Endometrial microvascular endothelial cells (primary cell): Measurements from ENCODE around the gene RNF212. TPM values are rescaled to one million over a fixed set of nuclear protein-coding genes. Genes with fewer than 3 reads are reported as not detected.

Experiments
- in situ Hi-C: cut with HindIII; loops from 2 replicates; pipeline ENCODE4 v1.10.0; 2017; ENCODE audit warnings: low sequenced_read_pairs, low pct_unique_long_range_greater_than_20kb; ENCODE audit errors: inconsistent ontology term
- total RNA-seq: library from RNA; depleted of rRNA; stranded (reverse); fragments of >200 nt; gene quantifications from one replicate; pipeline ENCODE4 v1.2.3, GENCODE V29; 2015; ENCODE audit errors: inconsistent ontology term

The RNF212 gene
- total RNA-seq, 1 donor from 2014 or later: 0.19 TPM

GRCh38 chr4:1124818-1125217, 11.5 kb upstream of the RNF212 start:
- in situ Hi-C loops: no loop called here

- in situ Hi-C loops: no loop called here
These were observed 9.1 kb upstream of the RNF212 start for GRCh38 chr4:1122505-1122904.

- in situ Hi-C loops: no loop called here
These were observed 3.5 kb upstream of the RNF212 start for GRCh38 chr4:1116838-1117237.

- in situ Hi-C loops: no loop called here
These were observed 2.3 kb upstream of the RNF212 start for GRCh38 chr4:1115528-1116293.

- in situ Hi-C loops: no loop called here
These were observed 562 bp downstream of the RNF212 start for GRCh38 chr4:1112821-1113182.

- in situ Hi-C loops: no loop called here
These were observed 1.1 kb downstream of the RNF212 start for GRCh38 chr4:1112174-1112820.

GRCh38 chr4:1111259-1111809, 2.0 kb downstream of the RNF212 start:
- in situ Hi-C loops: no loop called here

- in situ Hi-C loops: no loop called here
These were observed 3.4 kb downstream of the RNF212 start for GRCh38 chr4:1109898-1110506.

GRCh38 chr4:1109333-1109732, 4.0 kb downstream of the RNF212 start:
- in situ Hi-C loops: no loop called here

- in situ Hi-C loops: no loop called here
These were observed 7.7 kb downstream of the RNF212 start for GRCh38 chr4:1105662-1106061.

- in situ Hi-C loops: no loop called here
These were observed 8.3 kb downstream of the RNF212 start for GRCh38 chr4:1105067-1105466.

- in situ Hi-C loops: no loop called here
These were observed 8.7 kb downstream of the RNF212 start for GRCh38 chr4:1104647-1105046.

- in situ Hi-C loops: no loop called here
These were observed 13.6 kb downstream of the RNF212 start for GRCh38 chr4:1099684-1100335.

- in situ Hi-C loops: no loop called here
These were observed 14.1 kb downstream of the RNF212 start for GRCh38 chr4:1099270-1099669.

- in situ Hi-C loops: no loop called here
These were observed 14.9 kb downstream of the RNF212 start for GRCh38 chr4:1098311-1098925.

GRCh38 chr4:1097553-1097952, 15.8 kb downstream of the RNF212 start:
- in situ Hi-C loops: no loop called here

GRCh38 chr4:1096841-1097240, 16.5 kb downstream of the RNF212 start:
- in situ Hi-C loops: no loop called here

- in situ Hi-C loops: no loop called here
These were observed 19.1 kb downstream of the RNF212 start for GRCh38 chr4:1094336-1094690.
